ENCODE results near the gene ANO7. TPM values are rescaled to one million over a fixed set of nuclear protein-coding genes. Genes with fewer than 3 reads are reported as not detected.

ANO7 gene
- total RNA-seq, 2 experiments from 2014 or later, result 0.14 to 0.25 TPM

GRCh38 chr2:241155936-241156335 lies 32.5 kb upstream of the ANO7 start:
- ATAC-seq (ENCODE audit: poor library complexity) (no peak), DNase-seq (no peak)
- H3K27me3 ChIP-seq (ENCODE audit: control insufficient read depth in 1 of 2, insufficient read depth in 2 of 2, low read length in 2 of 2), result no peaks in the 10 kb centered on the region
- no peak overlapping the region for H3K27ac ChIP-seq (ENCODE audit: low read depth in 1 of 2, low read length in 2 of 2)
- Mint-ChIP-seq H3K27ac (no peak overlapping the region), H3K9me3 (no peaks in the 10 kb centered on the region), H3K27me3 (no peaks in the 10 kb centered on the region), H3K36me3 (ENCODE audit: low read depth) (peaks cover 64% of the 10 kb centered on the region), H3K4me1 (ENCODE audit: low read depth) (peaks cover 30% of the 10 kb centered on the region), H3K4me3 (no peak overlapping the region)
- no peaks in the 10 kb centered on the region for H3K9me3 ChIP-seq (ENCODE audit: control insufficient read depth in 1 of 2, insufficient read depth in 1 of 2, low read length in 2 of 2)
- peaks cover 18% of the 10 kb centered on the region for H3K4me1 ChIP-seq (ENCODE audit: insufficient read depth, low read length)
- no peak for TF ChIP-seq CTCF (IDR thresholded peaks at IDR 0.05)
- no peak overlapping the region for H3K4me3 ChIP-seq (ENCODE audit: low read length)
- POLR2A ChIA-PET, result no interaction called here
- H3K36me3 ChIP-seq (ENCODE audit: insufficient read depth, low read length), result peaks cover 50% of the 10 kb centered on the region
- intact Hi-C loops (cut with DNase I, micrococcal nuclease), result loop anchor here (10.0 kb wide), 3 partner anchors 141 to 579 kb away; partner anchors contain the start of gene D2HGDH (in 1 of the 2)
- CTCF ChIA-PET, result no interaction called here

- Histone ChIP-seq H3K27ac (ENCODE audit: low read depth in 1 of 2, low read length in 2 of 2) (no peak overlapping the region), H3K4me3 (ENCODE audit: low read length) (no peak overlapping the region), H3K27me3 (ENCODE audit: control insufficient read depth in 1 of 2, insufficient read depth in 2 of 2, low read length in 2 of 2) (no peaks in the 10 kb centered on the region), H3K4me1 (ENCODE audit: insufficient read depth, low read length) (peaks cover 7% of the 10 kb centered on the region), H3K36me3 (ENCODE audit: insufficient read depth, low read length) (peaks cover 56% of the 10 kb centered on the region), H3K9me3 (ENCODE audit: control insufficient read depth in 1 of 2, insufficient read depth in 1 of 2, low read length in 2 of 2) (no peaks in the 10 kb centered on the region)
- no peaks in the 10 kb centered on the region for H3K27me3 Mint-ChIP-seq
- ATAC-seq (ENCODE audit: poor library complexity), result no peak
- H3K4me1 Mint-ChIP-seq (ENCODE audit: low read depth), result peaks cover 20% of the 10 kb centered on the region
- DNase-seq, result no peak
- intact Hi-C loops (cut with DNase I, micrococcal nuclease), result loop anchor here (10.0 kb wide), 3 partner anchors 142 to 578 kb away; partner anchors contain the start of gene D2HGDH (in 1 of the 2)
- no peak for TF ChIP-seq CTCF (IDR thresholded peaks at IDR 0.05)
- H3K27ac Mint-ChIP-seq, result no peak overlapping the region
- H3K9me3 Mint-ChIP-seq, result no peaks in the 10 kb centered on the region
- no peak overlapping the region for H3K4me3 Mint-ChIP-seq
- POLR2A ChIA-PET, result interaction anchor here (0.5 kb wide), 1 partner anchor 40 kb away, joined by 3 read pairs; no protein-coding TSS in a partner anchor
- H3K36me3 Mint-ChIP-seq (ENCODE audit: low read depth), result peaks cover 66% of the 10 kb centered on the region
- CTCF ChIA-PET, result no interaction called here
Measured at GRCh38 chr2:241156971-241157441, 31.5 kb upstream of the ANO7 start.

- intact Hi-C loops (cut with DNase I, micrococcal nuclease), result loop anchor here (10.0 kb wide), 3 partner anchors 143 to 577 kb away; partner anchors contain the start of gene D2HGDH (in 1 of the 2)
- no peak for TF ChIP-seq CTCF (IDR thresholded peaks at IDR 0.05)
Measured at GRCh38 chr2:241157841-241158545, 30.5 kb upstream of the ANO7 start.

More at GRCh38 chr2:241157841-241158545, 30.5 kb upstream of the ANO7 start:
- CTCF ChIA-PET, result no interaction called here
- H3K27ac Mint-ChIP-seq, result no peak overlapping the region
- H3K9me3 Mint-ChIP-seq, result no peaks in the 10 kb centered on the region
- H3K27me3 Mint-ChIP-seq, result no peaks in the 10 kb centered on the region
- ATAC-seq (ENCODE audit: poor library complexity), result no peak
- Histone ChIP-seq H3K36me3 (ENCODE audit: insufficient read depth, low read length) (peaks cover 64% of the 10 kb centered on the region), H3K9me3 (ENCODE audit: control insufficient read depth in 1 of 2, insufficient read depth in 1 of 2, low read length in 2 of 2) (no peaks in the 10 kb centered on the region), H3K27me3 (ENCODE audit: control insufficient read depth in 1 of 2, insufficient read depth in 2 of 2, low read length in 2 of 2) (no peaks in the 10 kb centered on the region), H3K27ac (ENCODE audit: low read depth in 1 of 2, low read length in 2 of 2) (no peak overlapping the region), H3K4me1 (ENCODE audit: insufficient read depth, low read length) (peaks cover 7% of the 10 kb centered on the region), H3K4me3 (ENCODE audit: low read length) (no peak overlapping the region)
- H3K4me3 Mint-ChIP-seq, result no peak overlapping the region
- POLR2A ChIA-PET, result no interaction called here
- H3K4me1 Mint-ChIP-seq (ENCODE audit: low read depth), result peaks cover 16% of the 10 kb centered on the region
- H3K36me3 Mint-ChIP-seq (ENCODE audit: low read depth), result peaks cover 69% of the 10 kb centered on the region
- no peak for DNase-seq

All from CD4-positive, alpha-beta T cell (primary cell).